RWPE1 (cell line): ENCODE measurements around the gene XRCC1.

Source experiments
- CTCF ChIA-PET: fragments of 350-600 bp; sonication (Branson Sonifier 250); formaldehyde crosslinking; extraction: SDS; loops from one replicate; lab custom pipeline; 2021; lab: Yijun Ruan, JAX
- POLR2A ChIA-PET: fragments of 400-600 bp; formaldehyde crosslinking; extraction: SDS; loops from one replicate; lab custom pipeline; 2020; ENCODE audit warnings: antibody characterized with exemption; ENCODE audit not compliant: low non-redundant PET; lab: Yijun Ruan, JAX
- DNase-seq: peaks from one replicate; pipeline ENCODE4 v3.0.0; 2012; ENCODE audit warnings: low spot score
- H3K27ac ChIP-seq: fragments of 450-650 bp; 2 replicates; pipeline ENCODE4 v1.5.1; 2017
- TF ChIP-seq, protein P1 (sequence below): fragments of 450-650 bp; conservative IDR thresholded peaks from 2 replicates; pipeline ENCODE4 v1.5.1; 2017; ENCODE audit warnings: low read depth, mild to moderate bottlenecking

XRCC1 gene

DNA sequence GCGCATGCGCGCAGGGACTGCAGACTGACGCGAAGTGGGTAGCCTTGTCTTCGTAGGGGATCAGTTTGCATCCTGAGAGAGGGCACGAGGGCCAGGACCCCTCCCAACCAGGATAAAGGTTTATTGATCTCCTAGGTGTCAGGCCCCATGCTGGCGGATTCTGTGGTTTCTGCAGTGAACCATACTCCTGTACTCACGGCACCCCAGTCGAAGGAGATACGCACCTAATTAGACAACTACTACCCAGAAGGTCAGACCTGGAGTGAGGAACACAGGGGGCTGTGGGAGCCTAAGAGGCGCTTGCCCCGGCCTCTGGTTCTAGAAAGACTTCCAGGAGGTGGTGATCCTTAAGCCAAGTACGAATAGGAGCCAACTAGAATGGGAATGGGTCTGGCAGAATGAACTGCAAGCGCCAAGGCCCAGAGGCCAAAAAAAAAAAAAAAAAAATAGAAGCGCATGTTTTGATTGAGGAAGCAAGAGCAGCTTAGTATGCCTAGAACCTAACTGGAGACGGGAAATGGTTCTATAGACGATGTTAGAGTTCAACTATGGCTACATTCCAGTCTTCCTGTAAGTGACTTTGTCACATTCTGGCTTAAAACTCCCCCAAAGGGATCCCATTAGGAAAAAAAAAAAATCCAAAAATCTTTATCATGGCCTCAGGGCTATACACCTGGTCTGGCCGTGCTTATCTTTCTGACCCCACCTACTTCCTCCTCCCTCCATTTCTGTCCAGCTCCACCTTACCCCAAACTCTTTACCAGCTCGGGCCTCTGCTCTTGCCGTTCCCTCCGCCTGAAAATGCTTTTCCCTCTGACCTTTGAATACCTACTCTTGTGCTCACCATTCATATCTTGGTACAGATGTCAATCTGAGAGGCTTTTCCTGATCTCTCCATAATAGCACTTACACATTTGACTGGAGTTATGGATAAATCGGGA, 45.0 kb upstream of the XRCC1 start:
- TF ChIP-seq, protein P1, sequence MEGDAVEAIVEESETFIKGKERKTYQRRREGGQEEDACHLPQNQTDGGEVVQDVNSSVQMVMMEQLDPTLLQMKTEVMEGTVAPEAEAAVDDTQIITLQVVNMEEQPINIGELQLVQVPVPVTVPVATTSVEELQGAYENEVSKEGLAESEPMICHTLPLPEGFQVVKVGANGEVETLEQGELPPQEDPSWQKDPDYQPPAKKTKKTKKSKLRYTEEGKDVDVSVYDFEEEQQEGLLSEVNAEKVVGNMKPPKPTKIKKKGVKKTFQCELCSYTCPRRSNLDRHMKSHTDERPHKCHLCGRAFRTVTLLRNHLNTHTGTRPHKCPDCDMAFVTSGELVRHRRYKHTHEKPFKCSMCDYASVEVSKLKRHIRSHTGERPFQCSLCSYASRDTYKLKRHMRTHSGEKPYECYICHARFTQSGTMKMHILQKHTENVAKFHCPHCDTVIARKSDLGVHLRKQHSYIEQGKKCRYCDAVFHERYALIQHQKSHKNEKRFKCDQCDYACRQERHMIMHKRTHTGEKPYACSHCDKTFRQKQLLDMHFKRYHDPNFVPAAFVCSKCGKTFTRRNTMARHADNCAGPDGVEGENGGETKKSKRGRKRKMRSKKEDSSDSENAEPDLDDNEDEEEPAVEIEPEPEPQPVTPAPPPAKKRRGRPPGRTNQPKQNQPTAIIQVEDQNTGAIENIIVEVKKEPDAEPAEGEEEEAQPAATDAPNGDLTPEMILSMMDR: no peak
- CTCF ChIA-PET: no interaction called here
- POLR2A ChIA-PET: interaction anchor here (0.5 to 0.6 kb wide), 2 partner anchors 13 to 92 kb away, joined by 7 to 8 read pairs; no protein-coding TSS in a partner anchor
- DNase-seq: no peak
- peak overlapping the region; percentile 93 for H3K27ac ChIP-seq

- TF ChIP-seq, protein P1: no peak
- peak; percentile 73 for DNase-seq
- CTCF ChIA-PET: no interaction called here
- POLR2A ChIA-PET: interaction anchor here (0.5 kb wide), 1 partner anchor 91 kb away, joined by 7 read pairs; no protein-coding TSS in a partner anchor
- peak within 1 kb of the TSS; percentile 93 for H3K27ac ChIP-seq
These were observed 44.1 kb upstream of the XRCC1 start, which contains the start of gene ZNF428 for GRCh38 chr19:43619262-43620060. Gene ZNF428 (minus strand): TSS chr19:43619629. CDS start chr19:43614304, 5,325 bp downstream.

DNA sequence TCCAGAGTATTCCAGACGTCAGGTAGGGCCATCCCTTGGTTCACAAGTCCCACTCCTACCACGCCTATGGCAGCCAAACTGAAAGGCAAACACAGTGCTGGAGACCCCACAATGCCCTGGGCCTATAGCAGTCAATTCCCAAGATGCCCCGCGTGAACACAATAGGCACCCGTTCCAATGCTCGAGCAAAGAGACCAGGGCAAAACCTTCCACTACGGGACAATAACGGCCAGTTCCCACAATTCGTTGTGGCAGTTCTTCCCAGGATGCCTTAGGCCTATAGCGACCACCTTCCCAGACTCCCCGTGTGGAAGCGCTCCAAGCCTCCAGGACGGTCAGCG, 43.6 kb upstream of the XRCC1 start:
- DNase-seq: peak; percentile 27
- ChIA-PET POLR2A (no interaction called here), CTCF (no interaction called here)
- peak overlapping the region; percentile 93 for H3K27ac ChIP-seq
- TF ChIP-seq, protein P1: no peak

DNA sequence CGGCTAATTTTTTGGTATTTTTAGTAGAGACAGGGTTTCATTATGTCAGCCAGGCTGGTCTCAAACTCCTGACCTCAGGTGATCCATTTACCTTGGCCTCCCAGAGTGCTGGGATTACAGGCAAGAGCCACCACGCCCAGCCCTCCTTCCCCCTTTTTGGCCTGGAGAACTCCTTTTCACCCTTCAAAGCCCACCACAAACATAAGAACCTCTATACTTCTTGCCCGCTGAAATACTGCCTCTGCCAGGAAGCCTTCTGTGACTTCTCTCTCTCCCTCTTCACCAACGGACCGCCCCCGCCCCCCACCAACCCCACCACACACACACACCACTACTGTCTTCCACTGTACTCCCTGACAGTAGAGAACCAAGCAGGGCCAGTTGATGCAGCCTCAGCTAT, 41.6 kb upstream of the XRCC1 start:
- ChIA-PET POLR2A (no interaction called here), CTCF (no interaction called here)
- no peak for DNase-seq
- TF ChIP-seq, protein P1: no peak
- peak overlapping the region; percentile 26; the same call in 1 of the 2 replicates for H3K27ac ChIP-seq

DNA sequence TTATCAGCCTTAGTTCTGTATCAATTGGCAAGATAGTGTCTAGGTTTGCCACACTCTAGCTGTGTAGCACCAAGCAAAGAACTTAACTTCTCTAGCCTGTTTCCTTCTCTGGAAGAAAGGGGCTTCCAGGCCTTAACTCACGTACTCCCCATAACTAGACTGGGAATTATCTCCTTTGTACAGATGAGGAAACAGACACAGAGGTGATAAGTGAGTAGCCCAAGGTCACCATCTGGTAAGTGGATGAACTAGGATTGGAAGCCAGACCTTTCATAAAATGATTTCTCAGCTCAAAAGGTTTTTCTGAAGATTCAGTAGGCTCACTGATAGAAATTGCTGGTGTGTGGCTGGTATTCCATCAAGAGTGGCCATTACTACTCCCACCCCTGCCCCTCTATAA, 41.0 kb upstream of the XRCC1 start:
- ChIA-PET POLR2A (no interaction called here), CTCF (no interaction called here)
- no peak for DNase-seq
- TF ChIP-seq, protein P1: no peak
- H3K27ac ChIP-seq: no peak overlapping the region

DNA sequence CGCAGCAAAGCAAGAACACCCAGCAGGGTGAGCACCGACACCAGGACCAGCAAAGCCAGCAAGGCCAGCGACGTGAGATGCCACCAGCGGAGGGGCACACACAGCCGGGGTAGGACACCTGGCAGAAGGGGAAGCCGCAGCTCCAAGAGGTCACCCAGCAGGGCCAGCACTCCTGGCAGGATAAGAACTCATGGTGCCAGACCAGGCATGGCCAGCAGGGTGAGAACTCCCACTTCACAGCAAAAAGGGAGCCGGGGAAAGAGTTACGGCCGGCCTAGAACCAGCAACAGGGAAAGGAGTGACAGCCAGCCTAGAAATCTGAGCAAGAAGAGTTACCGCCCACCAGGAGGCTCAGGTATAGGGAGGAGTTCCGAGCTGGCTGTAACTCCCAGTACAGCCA, 37.0 kb upstream of the XRCC1 start:
- CTCF ChIA-PET: interaction anchor here (0.5 kb wide), 1 partner anchor 92 kb away, joined by 5 read pairs; no protein-coding TSS in a partner anchor
- no peak overlapping the region for H3K27ac ChIP-seq
- POLR2A ChIA-PET: no interaction called here
- TF ChIP-seq, protein P1: no peak
- DNase-seq: no peak
